K562 (cell line): Measurements from ENCODE around the gene GUK1. TPM values are rescaled to one million over a fixed set of nuclear protein-coding genes. Genes with fewer than 3 reads are reported as not detected.
A peak's percentile ranks its signal among the peaks of the same experiment; 100 is the strongest.

Experiments
- ATF2 ChIP-seq: sonication (generic); formaldehyde crosslinking; IDR thresholded peaks from 2 replicates; pipeline ENCODE4 v1.8.1; 2022; ENCODE audit warnings: missing genetic modification reagents
- BHLHE40 ChIP-seq: IDR thresholded peaks from 2 replicates; pipeline ENCODE4 v1.6.1; 2011; ENCODE audit warnings: low read length, improper control_type of control experiment
- CEBPZ ChIP-seq: fragments of 150-350 bp; IDR thresholded peaks from 2 replicates; pipeline ENCODE4 v1.6.1; 2014; ENCODE audit warnings: low read depth, mild to moderate bottlenecking, low read length, borderline replicate concordance
- ETS1 ChIP-seq: conservative IDR thresholded peaks from 2 replicates; pipeline ENCODE4 v1.6.1; 2011; ENCODE audit warnings: low read depth, mild to moderate bottlenecking, low read length; ENCODE audit not compliant: control insufficient read depth
- GMEB1 ChIP-seq: fragments of 250-450 bp; sonication (Bioruptor Pico); IDR thresholded peaks from 2 replicates; pipeline ENCODE4 v1.4.0; 2020; ENCODE audit warnings: mild to moderate bottlenecking
- HCFC1 ChIP-seq: IDR thresholded peaks from 2 replicates; pipeline ENCODE4 v1.6.1; 2012; ENCODE audit warnings: low read depth, low read length, improper control_type of control experiment
- HES1 ChIP-seq: fragments of 450-650 bp; IDR thresholded peaks from 2 replicates; pipeline ENCODE4 v1.6.1; 2016; ENCODE audit warnings: low read depth, mild to moderate bottlenecking, moderate library complexity
- HLTF ChIP-seq: fragments of 450-650 bp; IDR thresholded peaks from 2 replicates; pipeline ENCODE4 v1.6.1; 2016
- KDM5B ChIP-seq: fragments of 200-600 bp; sonication (generic); IDR thresholded peaks from 2 replicates; pipeline ENCODE4 v1.6.1; 2012; ENCODE audit warnings: low read depth, mild to moderate bottlenecking, moderate library complexity, low read length, control low read depth, inconsistent platforms; ENCODE audit not compliant: insufficient replicate concordance
- MXD1 ChIP-seq: fragments of 250-450 bp; sonication (Bioruptor Pico); IDR thresholded peaks from 2 replicates; pipeline ENCODE4 v1.8.0; 2021; ENCODE audit warnings: borderline replicate concordance, mild to moderate bottlenecking, moderate library complexity; ENCODE audit not compliant: poor library complexity, severe bottlenecking
- NFIC ChIP-seq: fragments of 450-650 bp; IDR thresholded peaks from 2 replicates; pipeline ENCODE4 v1.6.1; 2017; ENCODE audit warnings: mild to moderate bottlenecking, inconsistent platforms
- TARDBP ChIP-seq: fragments of 450-650 bp; IDR thresholded peaks from 2 replicates; pipeline ENCODE4 v1.6.1; 2016
- THAP12 ChIP-seq: fragments of 250-450 bp; sonication (Bioruptor Pico); IDR thresholded peaks from 2 replicates; pipeline ENCODE4 v1.9.0; 2021; ENCODE audit warnings: mild to moderate bottlenecking, inconsistent platforms
- ZNF561 ChIP-seq: fragments of 450-650 bp; formaldehyde crosslinking; conservative IDR thresholded peaks from 2 replicates; pipeline ENCODE4 v1.4.0; 2020; ENCODE audit warnings: mild to moderate bottlenecking, moderate library complexity
- ZSCAN32 ChIP-seq: fragments of 450-650 bp; formaldehyde crosslinking; IDR thresholded peaks from 2 replicates; pipeline ENCODE4 v1.4.0; 2020; ENCODE audit warnings: mild to moderate bottlenecking, moderate library complexity
- polyA plus RNA-seq, 8 experiments: library from polyadenylated mRNA; depleted of rRNA in 4 of 8; stranded (reverse) in 5 of 8; unstranded in 3 of 8; fragments of >200 nt; fragmentation: Nextera tagmentation in 2 of 8; fragmentation: Illumina TruSeq in 1 of 8; extraction: Ambion mirVana in 2 of 8; extraction: Trizol in 1 of 8; gene quantifications; 2 replicates each; pipeline versions ENCODE4 v1.2.1 to v1.2.3, GENCODE V29; 2011 to 2014; ENCODE audit warnings: inconsistent platforms in 1 of 8, missing spikeins in 1 of 8
- total RNA-seq, 7 experiments: library from RNA; depleted of rRNA in 6 of 7; stranded (reverse); fragments of >200 nt in 6 of 7; fragmentation: Illumina TruSeq in 2 of 7; extraction: Trizol in 2 of 7; gene quantifications; 2 replicates each; pipeline versions ENCODE4 v1.2.1 to v1.2.3, GENCODE V29; 2011 to 2021; ENCODE audit warnings: low replicate concordance in 1 of 7

GUK1 gene
- total and polyA plus RNA-seq, 9 of the 15 experiments (the other 6 are each of a cell fraction or from before 2014, with no cell fraction given): 7.0 to 331 (median 132) TPM

- no peak for TF ChIP-seq CEBPZ
- peak; percentile 72 for TF ChIP-seq HES1
- TF ChIP-seq THAP12 (CRISPR knock-in tag): peak; percentile 97
- no peak for TF ChIP-seq ZNF561
- TF ChIP-seq GMEB1 (CRISPR knock-in tag): peak; percentile 99
- peak; percentile 96 for TF ChIP-seq TARDBP
- peak; percentile 58 for TF ChIP-seq MXD1 (CRISPR knock-in tag)
- TF ChIP-seq KDM5B: peak; percentile 85
- TF ChIP-seq HLTF: no peak
- peak; percentile 26; the same call in 1 of the 2 replicates for TF ChIP-seq NFIC
- TF ChIP-seq ETS1: peak; percentile 78
- peak; percentile 98 for TF ChIP-seq BHLHE40
- peak; percentile 96; the same call in 1 of the 2 replicates for TF ChIP-seq ATF2
- TF ChIP-seq HCFC1: peak; percentile 81
- no peak for TF ChIP-seq ZSCAN32 (CRISPR knock-in tag)
Measured at GRCh38 chr1:228165372-228166169, 25.5 kb downstream of the GUK1 start, which contains the start of gene IBA57 (continued).
